ENCODE results near the gene POLD1.

POLD1 gene

GRCh38 chr19:50447053-50447452 is 62.9 kb downstream of the POLD1 start:
- no peak for DNase-seq

- DNase-seq, result no peak
These were observed 63.6 kb downstream of the POLD1 start for GRCh38 chr19:50447750-50448149.

DNA sequence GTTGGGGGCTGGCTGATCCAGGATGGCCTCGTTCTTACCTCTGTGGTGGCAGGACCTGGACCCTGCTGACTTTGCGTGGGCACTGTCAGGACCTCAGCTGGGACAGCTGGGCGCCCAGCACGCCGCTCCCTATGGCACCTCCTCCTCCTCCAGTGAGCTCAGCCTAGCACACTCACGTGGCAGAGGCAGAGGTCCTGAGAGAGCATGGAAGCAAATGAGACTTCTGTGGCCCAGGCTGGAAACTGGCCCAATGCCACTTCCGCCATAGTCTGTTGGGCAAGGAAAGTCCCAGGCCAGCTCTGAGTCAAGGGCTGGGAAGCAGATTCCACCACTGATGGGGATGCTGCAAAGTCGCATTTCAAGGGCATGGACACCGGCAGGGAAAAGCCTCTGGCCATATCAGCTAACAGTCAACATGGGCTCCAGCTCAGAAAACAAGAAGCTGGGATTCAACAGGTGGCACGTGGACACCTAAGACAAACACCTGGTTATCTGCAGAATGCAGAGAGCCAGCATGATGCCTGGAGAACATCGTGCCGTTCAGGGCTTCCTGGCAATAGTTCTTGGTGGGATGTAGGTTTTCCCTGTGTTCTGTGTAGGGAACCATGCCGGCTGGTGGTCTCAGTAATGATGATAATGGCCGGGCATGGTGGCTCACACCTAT is 65.2 kb downstream of the POLD1 start:
- DNase-seq, result no peak

- DNase-seq, result no peak
These were observed 66.4 kb downstream of the POLD1 start for GRCh38 chr19:50450369-50451222.

GRCh38 chr19:50451223-50451534 is 67.0 kb downstream of the POLD1 start:
- DNase-seq, result no peak

- no peak for DNase-seq
These were observed 69.1 kb downstream of the POLD1 start for GRCh38 chr19:50453243-50453642.

GRCh38 chr19:50455992-50456391 is 71.8 kb downstream of the POLD1 start:
- no peak for DNase-seq

- DNase-seq, result no peak
These were observed 73.2 kb downstream of the POLD1 start for GRCh38 chr19:50457300-50457699.

DNA sequence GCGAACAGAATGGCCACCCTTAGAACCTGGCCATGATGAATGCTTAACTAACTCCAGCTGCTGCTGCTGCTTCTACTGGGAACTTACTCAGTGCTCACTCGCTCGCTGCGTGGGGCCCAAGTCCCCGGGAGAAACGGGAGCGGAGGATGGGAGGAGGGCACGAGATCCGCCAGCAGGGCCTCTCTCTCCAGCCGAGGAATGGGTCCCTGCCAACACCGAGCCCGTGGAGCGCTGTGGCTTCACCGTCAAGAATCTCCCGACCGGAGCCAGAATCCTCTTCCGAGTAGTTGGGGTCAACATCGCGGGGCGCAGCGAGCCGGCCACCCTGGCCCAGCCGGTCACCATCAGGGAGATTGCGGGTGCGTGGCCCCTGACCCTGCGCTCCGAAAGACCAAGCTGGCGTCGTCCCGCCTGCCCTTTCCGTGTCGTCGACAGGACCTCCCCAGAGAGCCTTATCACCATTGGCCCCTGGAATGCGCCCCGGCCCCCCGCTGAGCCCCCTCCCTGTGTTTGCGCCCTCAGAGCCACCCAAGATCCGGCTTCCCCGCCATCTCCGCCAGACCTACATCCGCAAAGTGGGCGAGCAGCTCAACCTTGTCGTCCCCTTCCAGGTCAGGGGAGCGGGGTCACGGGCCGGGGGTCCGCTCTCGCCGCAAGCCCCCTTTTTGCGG is 74.4 kb downstream of the POLD1 start:
- no peak for DNase-seq

DNA sequence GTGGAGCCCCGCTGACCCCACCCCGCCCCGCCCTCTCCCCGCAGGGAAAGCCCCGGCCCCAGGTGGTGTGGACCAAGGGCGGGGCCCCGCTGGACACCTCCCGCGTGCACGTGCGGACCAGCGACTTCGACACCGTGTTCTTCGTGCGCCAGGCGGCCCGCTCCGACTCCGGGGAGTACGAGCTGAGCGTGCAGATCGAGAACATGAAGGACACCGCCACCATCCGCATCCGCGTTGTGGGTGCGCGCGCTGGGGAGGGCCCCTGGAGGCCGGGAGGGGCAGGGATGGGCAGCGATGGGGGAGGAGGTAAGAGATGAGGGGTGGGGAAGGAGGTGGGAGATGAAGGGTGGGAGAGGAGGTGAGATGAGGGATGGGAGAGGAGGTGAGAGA is 74.9 kb downstream of the POLD1 start:
- DNase-seq, result no peak

DNA sequence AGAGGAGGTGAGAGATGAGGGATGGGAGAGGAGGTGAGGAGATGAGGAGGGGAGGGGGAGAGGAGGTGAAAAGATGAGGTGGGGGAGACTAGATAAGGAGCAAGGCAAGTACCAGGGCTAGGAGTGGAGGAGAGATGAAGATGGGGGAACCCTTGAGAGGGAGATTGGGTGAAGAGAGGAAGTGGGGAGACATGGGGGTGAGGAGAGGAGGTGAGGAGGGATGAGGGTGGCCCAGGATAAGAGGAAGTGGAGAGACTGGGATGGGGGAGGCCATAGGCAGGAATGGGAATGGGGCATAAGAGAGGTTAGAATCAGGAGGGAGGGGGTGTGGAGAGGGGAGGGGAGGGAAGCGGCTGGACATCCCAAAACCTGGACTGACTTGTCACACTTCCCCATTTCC is 75.5 kb downstream of the POLD1 start:
- no peak for DNase-seq

DNA sequence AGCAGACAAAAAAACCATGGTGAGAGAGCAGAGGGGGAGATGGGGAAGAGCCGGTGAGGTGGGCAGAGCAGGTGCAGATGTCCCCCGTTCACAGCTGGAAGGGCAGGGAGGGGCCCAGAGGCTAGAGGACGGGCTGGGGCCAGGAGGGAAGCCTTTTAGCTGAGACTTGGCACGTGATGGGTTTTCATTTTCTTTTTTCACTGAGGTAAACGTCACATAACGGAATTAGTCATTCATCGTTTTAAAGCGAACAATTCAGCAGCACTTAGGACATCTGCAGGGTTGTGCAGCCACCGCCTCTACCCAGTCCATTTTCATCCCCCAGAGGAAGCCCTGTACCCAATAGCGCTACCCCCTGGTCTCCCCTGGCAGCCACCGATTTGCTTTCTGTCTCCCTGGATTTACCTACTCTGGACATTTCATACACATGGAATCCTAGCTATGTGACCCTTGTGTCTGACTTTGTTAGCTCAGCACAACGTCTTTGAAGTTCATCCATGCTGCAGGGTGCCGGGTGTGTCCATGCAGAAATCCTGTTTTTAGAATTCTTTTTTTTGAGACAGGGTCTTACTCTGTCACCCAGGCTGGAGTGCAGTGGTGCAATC is 76.1 kb downstream of the POLD1 start:
- DNase-seq, result peak; percentile 15

DNA sequence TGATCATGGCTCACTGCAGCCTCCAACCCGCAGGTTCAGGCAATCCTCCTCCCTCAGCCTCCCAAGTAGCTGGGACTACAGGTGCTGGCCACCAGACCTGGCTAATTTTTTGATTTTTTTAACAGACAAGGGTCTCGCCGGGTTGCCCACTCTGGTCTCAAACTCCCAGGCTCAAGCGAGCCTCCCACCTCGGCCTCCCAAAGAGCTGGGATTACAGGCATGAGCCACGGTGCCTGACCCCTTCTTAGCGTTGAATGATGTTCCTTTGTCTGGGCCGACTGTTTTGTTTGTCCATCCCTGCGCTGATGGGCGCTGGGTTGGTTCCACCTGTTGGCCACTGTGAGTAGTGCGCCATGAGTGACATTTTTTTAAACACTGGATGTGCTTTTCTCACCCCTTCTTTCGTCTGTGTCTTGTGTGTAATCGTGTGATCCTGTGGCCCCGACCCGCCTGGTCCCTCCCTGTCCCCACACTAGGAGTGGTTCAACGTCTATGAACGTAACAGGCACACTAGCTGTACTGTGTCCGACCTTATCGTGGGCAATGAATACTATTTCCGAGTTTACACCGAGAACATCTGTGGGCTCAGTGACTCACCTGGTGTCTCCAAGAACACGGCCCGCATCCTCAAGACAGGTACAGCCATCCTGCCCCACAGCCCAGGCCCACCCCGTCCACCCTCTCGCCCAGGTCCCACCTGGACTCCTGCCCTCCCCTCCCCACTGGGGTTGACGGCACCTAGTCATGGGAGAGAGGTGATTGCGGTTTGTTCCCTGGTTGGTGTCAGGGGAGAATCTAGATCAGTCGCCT is 77.1 kb downstream of the POLD1 start:
- peak; percentile 46 for DNase-seq

GRCh38 chr19:50462970-50463369 is 78.8 kb downstream of the POLD1 start:
- no peak for DNase-seq

- DNase-seq, result no peak
These were observed 80.2 kb downstream of the POLD1 start for GRCh38 chr19:50464348-50464747.

DNA sequence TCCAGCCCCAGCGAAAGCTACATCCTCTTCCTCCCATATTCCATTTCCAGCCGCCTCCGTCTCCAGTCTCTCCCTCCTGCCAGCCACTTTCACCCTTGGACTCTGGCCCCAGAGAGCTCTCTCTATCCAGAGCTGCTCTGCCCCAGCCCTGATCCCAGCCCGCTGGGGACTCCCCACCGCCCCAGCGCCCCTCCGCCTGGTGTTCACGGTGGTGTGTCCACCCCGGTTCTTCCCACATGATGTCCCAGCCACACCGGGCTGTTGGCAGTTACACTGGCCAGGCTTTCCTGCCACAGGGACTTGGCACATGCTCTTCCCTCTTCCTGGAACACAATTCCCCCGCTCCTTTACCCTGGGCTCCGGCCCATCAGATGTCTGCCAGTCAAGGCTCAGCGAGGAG is 80.9 kb downstream of the POLD1 start:
- no peak for DNase-seq

DNA sequence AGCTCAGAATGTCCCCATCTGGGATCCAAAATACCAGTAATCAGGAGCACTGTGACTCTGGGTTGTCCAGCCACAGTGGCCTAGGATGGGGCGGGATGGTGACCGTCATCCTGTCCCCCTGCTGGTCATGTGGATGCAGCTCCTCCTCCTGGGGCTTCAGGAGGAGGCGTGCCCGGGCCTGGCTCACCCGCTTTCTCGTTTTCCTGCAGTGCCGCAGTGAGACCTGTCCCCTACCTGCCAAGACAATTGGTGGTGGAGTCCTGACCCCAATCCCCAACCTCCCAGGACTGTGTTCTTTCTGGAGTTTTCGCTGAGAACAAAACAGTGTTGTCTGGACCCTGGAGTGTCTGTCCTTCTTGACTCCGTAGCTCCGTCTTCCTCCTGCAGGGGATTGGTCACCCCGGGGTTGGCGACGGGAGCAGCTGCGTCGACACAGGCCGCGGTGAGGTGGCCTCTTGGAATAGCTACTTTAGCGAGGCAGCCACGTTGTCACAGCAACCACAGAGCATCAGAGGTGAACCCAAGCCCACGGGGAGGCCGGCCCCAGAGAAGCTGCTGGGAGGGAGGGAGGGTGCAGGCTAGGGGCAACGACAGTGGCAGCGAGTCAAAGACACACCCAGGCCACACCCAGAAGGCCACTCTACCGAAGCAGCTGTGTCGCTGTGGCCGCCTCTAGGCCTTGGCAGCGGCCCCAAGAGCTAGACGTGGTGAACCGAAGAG is 82.0 kb downstream of the POLD1 start:
- no peak for DNase-seq

DNA sequence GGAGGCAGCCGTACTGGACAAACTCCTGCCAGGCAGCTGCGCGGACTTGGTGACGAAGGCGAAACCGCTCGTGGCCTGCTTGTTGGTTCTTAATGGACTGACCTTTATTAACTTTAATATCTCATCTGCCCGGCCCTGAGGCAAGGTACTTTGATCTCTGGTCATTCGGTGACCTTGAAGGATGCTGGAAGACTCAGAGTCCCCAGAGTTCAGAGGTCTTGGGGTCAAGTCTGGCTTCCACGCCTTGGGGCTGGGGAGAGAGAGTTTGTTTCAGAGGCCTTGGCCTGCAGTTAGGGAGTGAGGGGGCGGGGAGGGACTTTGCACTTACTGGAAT is 82.5 kb downstream of the POLD1 start:
- DNase-seq, result no peak

DNA sequence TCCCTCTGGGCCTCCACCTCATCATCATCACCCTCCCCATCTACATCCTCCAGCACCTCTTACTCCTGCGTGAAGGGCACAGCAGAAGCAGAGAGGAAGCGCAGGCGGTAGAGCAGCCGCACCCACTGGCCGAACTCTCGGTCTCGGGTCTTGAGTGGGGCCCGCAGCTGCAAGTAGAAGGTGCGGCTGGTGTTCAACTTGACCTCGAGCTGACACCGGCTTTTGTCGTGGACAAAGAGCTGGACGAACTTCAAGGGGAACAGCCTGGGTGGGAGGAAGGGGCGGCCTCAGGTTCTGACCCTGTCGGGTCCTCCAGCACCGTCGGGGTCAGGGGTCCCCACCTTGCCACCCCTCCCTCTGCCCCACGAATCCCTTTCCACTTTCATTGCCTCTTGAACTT is 83.4 kb downstream of the POLD1 start:
- DNase-seq, result no peak
